Measurements from ENCODE around the gene TRIM31. TPM values are rescaled to one million over a fixed set of nuclear protein-coding genes. Genes with fewer than 3 reads are reported as not detected.
A peak's percentile ranks its signal among the peaks of the same experiment; 100 is the strongest.

TRIM31 gene
- not detected for polyA plus RNA-seq (ENCODE audit: low read depth in 6 of 6)

GRCh38 chr6:30113003-30113759 is at the start of gene TRIM31:
TRIM31 (minus strand) TSS chr6:30113090; CDS start chr6:30112805, 285 bp downstream.
- peak; percentile 34 to 41 for ATAC-seq (ENCODE audit: low read depth in 2 of 2)
- no peaks in the 10 kb centered on the region for H3K9me3 Mint-ChIP-seq
- peaks cover 47 to 71% (median 49%) of the 10 kb centered on the region in 3 donors for H3K27me3 Mint-ChIP-seq
- peaks cover 0 to 4% (median 0%) of the 10 kb centered on the region in 3 donors for H3K4me1 Mint-ChIP-seq
- H3K27ac Mint-ChIP-seq, result no peak within 1 kb of the TSS
- H3K4me3 Mint-ChIP-seq, result no peak within 1 kb of the TSS
- DNase-seq, result no peak
- no peaks in the 10 kb centered on the region for H3K36me3 Mint-ChIP-seq

GRCh38 chr6:30162265-30163089 is 49.6 kb upstream of the TRIM31 start:
- no peak for ATAC-seq (ENCODE audit: low read depth in 2 of 2)
- peaks cover 0 to 6% (median 2%) of the 10 kb centered on the region in 3 donors for H3K4me1 Mint-ChIP-seq
- no peak for DNase-seq
- H3K4me3 Mint-ChIP-seq, result no peak overlapping the region
- H3K27ac Mint-ChIP-seq, result peak overlapping the region in 1 of 6 donors; percentile 41
- H3K27me3 Mint-ChIP-seq, result peaks cover 27 to 54% (median 53%) of the 10 kb centered on the region in 3 donors
- H3K9me3 Mint-ChIP-seq, result peaks cover 0 to 8% (median 0%) of the 10 kb centered on the region in 7 donors
- H3K36me3 Mint-ChIP-seq, result no peaks in the 10 kb centered on the region

GRCh38 chr6:30160785-30161531 is 48.1 kb upstream of the TRIM31 start, which contains the start of gene TRIM10:
TRIM10 (minus strand) TSS chr6:30161211; CDS start chr6:30160858, 353 bp downstream.
- H3K4me1 Mint-ChIP-seq, result peaks cover 0 to 6% (median 2%) of the 10 kb centered on the region in 3 donors
- peaks cover 0 to 8% (median 0%) of the 10 kb centered on the region in 7 donors for H3K9me3 Mint-ChIP-seq
- DNase-seq, result no peak
- H3K27ac Mint-ChIP-seq, result peak within 1 kb of the TSS in 1 of 6 donors; percentile 37
- H3K27me3 Mint-ChIP-seq, result peaks cover 32 to 47% (median 46%) of the 10 kb centered on the region in 3 donors
- H3K36me3 Mint-ChIP-seq, result no peaks in the 10 kb centered on the region
- H3K4me3 Mint-ChIP-seq, result no peak within 1 kb of the TSS
- no peak for ATAC-seq (ENCODE audit: low read depth in 2 of 2)

- Mint-ChIP-seq H3K27ac (no peak overlapping the region), H3K4me1 (peaks cover 0 to 6% (median 2%) of the 10 kb centered on the region in 3 donors), H3K27me3 (peaks cover 32 to 53% (median 47%) of the 10 kb centered on the region in 3 donors), H3K9me3 (peaks cover 0 to 4% (median 0%) of the 10 kb centered on the region in 7 donors), H3K4me3 (no peak overlapping the region), H3K36me3 (no peaks in the 10 kb centered on the region)
- no peak for DNase-seq
- ATAC-seq (ENCODE audit: low read depth in 2 of 2), result no peak
These were observed 47.3 kb upstream of the TRIM31 start for GRCh38 chr6:30160008-30160784.

- no peaks in the 10 kb centered on the region for H3K9me3 Mint-ChIP-seq
- DNase-seq (no peak), ATAC-seq (ENCODE audit: low read depth in 2 of 2) (no peak)
- peaks cover 0 to 6% (median 2%) of the 10 kb centered on the region in 3 donors for H3K4me1 Mint-ChIP-seq
- peaks cover 25 to 55% (median 46%) of the 10 kb centered on the region in 3 donors for H3K27me3 Mint-ChIP-seq
- H3K27ac Mint-ChIP-seq, result no peak overlapping the region
- no peaks in the 10 kb centered on the region for H3K36me3 Mint-ChIP-seq
- no peak overlapping the region for H3K4me3 Mint-ChIP-seq
These were observed 45.7 kb upstream of the TRIM31 start for GRCh38 chr6:30158475-30159040.

GRCh38 chr6:30157999-30158398 is 45.1 kb upstream of the TRIM31 start:
- H3K27me3 Mint-ChIP-seq, result peaks cover 25 to 60% (median 50%) of the 10 kb centered on the region in 3 donors
- DNase-seq (no peak), ATAC-seq (ENCODE audit: low read depth in 2 of 2) (no peak)
- H3K4me3 Mint-ChIP-seq, result no peak overlapping the region
- H3K4me1 Mint-ChIP-seq, result peaks cover 0 to 6% (median 2%) of the 10 kb centered on the region in 3 donors
- H3K36me3 Mint-ChIP-seq, result no peaks in the 10 kb centered on the region
- no peaks in the 10 kb centered on the region for H3K9me3 Mint-ChIP-seq
- no peak overlapping the region for H3K27ac Mint-ChIP-seq

GRCh38 chr6:30157581-30157980 is 44.7 kb upstream of the TRIM31 start:
- no peaks in the 10 kb centered on the region for H3K9me3 Mint-ChIP-seq
- H3K27ac Mint-ChIP-seq, result no peak overlapping the region
- ATAC-seq (ENCODE audit: low read depth in 2 of 2) (no peak), DNase-seq (no peak)
- H3K4me1 Mint-ChIP-seq, result peaks cover 0 to 6% (median 2%) of the 10 kb centered on the region in 3 donors
- H3K4me3 Mint-ChIP-seq, result no peak overlapping the region
- H3K36me3 Mint-ChIP-seq, result no peaks in the 10 kb centered on the region
- H3K27me3 Mint-ChIP-seq, result peaks cover 25 to 64% (median 51%) of the 10 kb centered on the region in 3 donors

GRCh38 chr6:30156774-30157173 is 43.9 kb upstream of the TRIM31 start:
- H3K36me3 Mint-ChIP-seq, result no peaks in the 10 kb centered on the region
- peaks cover 0 to 6% (median 2%) of the 10 kb centered on the region in 3 donors for H3K4me1 Mint-ChIP-seq
- peaks cover 22 to 64% (median 51%) of the 10 kb centered on the region in 3 donors for H3K27me3 Mint-ChIP-seq
- ATAC-seq (ENCODE audit: low read depth in 2 of 2) (no peak), DNase-seq (no peak)
- no peak overlapping the region for H3K4me3 Mint-ChIP-seq
- H3K27ac Mint-ChIP-seq, result no peak overlapping the region
- no peaks in the 10 kb centered on the region for H3K9me3 Mint-ChIP-seq

- Mint-ChIP-seq H3K36me3 (no peaks in the 10 kb centered on the region), H3K27ac (no peak overlapping the region), H3K9me3 (no peaks in the 10 kb centered on the region), H3K4me1 (peaks cover 0 to 6% (median 2%) of the 10 kb centered on the region in 3 donors), H3K4me3 (no peak overlapping the region), H3K27me3 (peaks cover 18 to 64% (median 51%) of the 10 kb centered on the region in 3 donors)
- no peak for ATAC-seq (ENCODE audit: low read depth in 2 of 2)
- DNase-seq, result no peak
These were observed 43.3 kb upstream of the TRIM31 start for GRCh38 chr6:30156262-30156599.

GRCh38 chr6:30155520-30156261 is 42.8 kb upstream of the TRIM31 start:
- DNase-seq (no peak), ATAC-seq (ENCODE audit: low read depth in 2 of 2) (no peak)
- Mint-ChIP-seq H3K36me3 (no peaks in the 10 kb centered on the region), H3K4me3 (no peak overlapping the region), H3K9me3 (no peaks in the 10 kb centered on the region), H3K4me1 (peaks cover 0 to 6% (median 2%) of the 10 kb centered on the region in 3 donors), H3K27me3 (peaks cover 18 to 68% (median 49%) of the 10 kb centered on the region in 3 donors), H3K27ac (no peak overlapping the region)

- no peaks in the 10 kb centered on the region for H3K36me3 Mint-ChIP-seq
- ATAC-seq (ENCODE audit: low read depth in 2 of 2), result no peak
- no peak for DNase-seq
- peak overlapping the region in 1 of 6 donors; percentile 11 for H3K27ac Mint-ChIP-seq
- peak overlapping the region in 1 of 8 donors; percentile 36 for H3K4me3 Mint-ChIP-seq
- peaks cover 25 to 68% (median 49%) of the 10 kb centered on the region in 3 donors for H3K27me3 Mint-ChIP-seq
- H3K4me1 Mint-ChIP-seq, result peaks cover 0 to 6% (median 2%) of the 10 kb centered on the region in 3 donors
- H3K9me3 Mint-ChIP-seq, result no peaks in the 10 kb centered on the region
These were observed 42.0 kb upstream of the TRIM31 start for GRCh38 chr6:30154709-30155519.
